Left kidney (tissue), 2 donors: ENCODE results near the gene TMEM150C. TPM values are rescaled to one million over a fixed set of nuclear protein-coding genes. Genes with fewer than 3 reads are reported as not detected.
"Not testable (repeated sequence)": the region's sequence is repeated elsewhere in the genome, so short reads cannot be mapped to it uniquely, and the experiment has no call there.

ENCODE experiments used
- DNase-seq: peaks from one replicate; pipeline ENCODE4 v3.0.0-alpha.2; 2013
- polyA plus RNA-seq: library from polyadenylated mRNA; unstranded; fragments of 120-200 nt; gene quantifications from one replicate; pipeline ENCODE4 v1.2.1, GENCODE V29; 2013; ENCODE audit not compliant: insufficient read length

Gene TMEM150C
- polyA plus RNA-seq, 1 donor, result 34.5 TPM

DNA sequence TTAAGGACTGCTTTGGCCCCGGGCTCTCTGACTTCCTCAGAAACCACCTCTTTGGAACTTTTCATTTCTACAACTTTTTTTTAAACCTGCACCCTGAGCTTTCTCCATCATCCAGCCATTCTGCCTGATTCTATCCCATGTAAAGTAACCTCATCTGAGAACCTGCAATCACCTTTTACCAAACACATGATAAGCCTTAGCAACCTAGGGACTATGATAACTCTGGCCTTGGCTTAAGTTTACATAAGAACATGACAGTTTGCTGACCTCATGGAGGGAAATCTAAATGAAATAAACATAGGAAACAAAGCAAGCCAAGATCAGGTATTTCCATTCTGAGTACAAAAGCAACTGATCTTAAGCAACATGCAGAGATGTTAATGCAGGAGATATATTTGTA, 15.7 kb upstream of the TMEM150C start:
- no peak for DNase-seq

- DNase-seq, result no peak
These were observed 7.9 kb upstream of the TMEM150C start for GRCh38 chr4:82569727-82570126.

DNA sequence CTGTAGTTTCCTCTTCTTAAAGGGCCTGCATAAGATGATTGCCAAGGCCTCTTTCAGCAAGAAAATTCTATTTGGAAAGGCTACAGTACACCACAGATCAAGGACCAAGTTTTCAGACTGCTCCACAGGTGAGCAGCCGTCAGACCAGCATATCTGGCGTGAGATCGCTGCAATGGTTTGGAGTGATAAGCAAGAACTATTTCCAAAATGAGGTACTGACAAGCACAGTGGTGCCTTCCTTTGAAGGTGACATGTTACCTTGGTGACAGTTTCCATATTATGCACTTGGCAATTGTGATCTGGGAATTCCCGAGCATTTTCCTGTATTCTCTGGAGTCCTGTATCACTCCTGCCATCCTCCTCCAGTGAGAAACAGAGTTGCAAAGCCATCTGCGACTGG, 7.3 kb upstream of the TMEM150C start:
- DNase-seq, result no peak

DNA sequence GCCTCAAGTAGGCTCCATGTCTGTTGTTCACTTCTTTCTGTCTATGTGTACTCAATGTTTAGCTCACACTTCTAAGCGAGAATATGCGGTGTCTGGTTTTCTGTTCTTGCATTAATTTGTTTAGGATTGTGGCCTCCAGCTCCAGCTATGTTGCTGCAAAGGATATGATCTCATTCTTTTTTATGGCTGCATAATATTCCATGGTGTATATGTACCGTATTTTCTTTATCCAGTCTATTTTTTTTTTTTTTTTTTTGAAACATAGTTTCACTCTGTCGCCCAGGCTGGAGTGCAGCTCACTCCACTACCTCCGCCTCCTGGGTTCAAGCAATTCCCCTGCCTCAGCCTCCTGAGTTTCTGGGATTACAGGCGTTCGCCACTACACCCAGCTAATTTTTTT, 5.7 kb upstream of the TMEM150C start:
- DNase-seq, result no peak

- DNase-seq, result no peak
These were observed 721 bp upstream of the TMEM150C start for GRCh38 chr4:82562564-82562854.

- no peak for DNase-seq
These were observed 669 bp downstream of the TMEM150C start for GRCh38 chr4:82560853-82561785.

- DNase-seq, result no peak
These were observed 2.1 kb downstream of the TMEM150C start for GRCh38 chr4:82559735-82560120.

DNA sequence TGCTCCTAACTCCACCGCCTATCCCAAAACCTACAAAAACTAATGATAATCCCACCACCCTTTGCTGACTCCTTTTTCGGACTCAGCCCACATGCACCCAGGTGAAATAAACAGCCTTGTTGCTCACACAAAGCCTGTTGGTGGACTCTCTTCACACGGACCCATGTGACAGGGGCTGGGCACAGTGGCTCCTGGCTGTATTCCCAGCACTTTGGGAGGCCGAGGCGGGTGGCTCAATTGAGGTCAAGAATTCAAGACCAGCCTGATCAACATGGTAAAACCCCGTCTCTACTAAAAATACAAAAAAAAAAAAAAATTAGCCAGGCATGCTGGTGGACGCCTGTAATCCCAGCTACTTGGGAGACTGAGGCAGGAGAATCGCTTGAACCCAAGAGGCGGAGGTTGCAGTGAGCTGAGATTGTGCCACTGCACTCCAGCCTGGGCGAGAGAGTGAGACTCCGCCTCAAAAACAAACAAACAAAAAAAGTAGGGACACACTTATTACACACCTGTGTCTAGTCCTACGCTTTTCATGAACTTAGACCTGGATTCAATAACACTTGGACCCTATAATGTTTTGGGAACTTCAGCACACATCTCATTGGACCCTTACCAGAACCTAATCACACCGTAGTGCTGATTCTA, 2.6 kb downstream of the TMEM150C start:
- not testable (repeated sequence) for DNase-seq

GRCh38 chr4:82555276-82555675, 6.5 kb downstream of the TMEM150C start:
- DNase-seq, result no peak

DNA sequence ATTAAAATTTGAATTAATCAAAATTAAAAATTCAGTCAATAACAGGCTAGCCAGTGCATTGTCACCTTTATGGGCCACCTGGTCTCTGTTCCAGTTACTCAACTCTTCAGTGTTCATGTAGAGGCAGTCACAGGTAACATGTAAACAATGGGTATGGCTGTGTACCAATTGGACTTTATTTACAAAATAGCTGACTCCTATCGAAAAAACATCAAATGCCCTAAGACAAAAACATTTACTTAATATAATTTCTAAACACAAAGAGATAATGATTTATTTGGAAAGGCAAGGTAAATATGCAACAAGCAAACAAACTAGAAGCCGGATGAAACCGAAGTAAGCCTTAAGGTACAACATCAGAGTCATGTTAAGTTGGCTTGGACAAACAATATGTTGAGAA, 8.8 kb downstream of the TMEM150C start:
- DNase-seq, result no peak

- DNase-seq, result no peak
These were observed 10.1 kb downstream of the TMEM150C start for GRCh38 chr4:82551734-82552133.

DNA sequence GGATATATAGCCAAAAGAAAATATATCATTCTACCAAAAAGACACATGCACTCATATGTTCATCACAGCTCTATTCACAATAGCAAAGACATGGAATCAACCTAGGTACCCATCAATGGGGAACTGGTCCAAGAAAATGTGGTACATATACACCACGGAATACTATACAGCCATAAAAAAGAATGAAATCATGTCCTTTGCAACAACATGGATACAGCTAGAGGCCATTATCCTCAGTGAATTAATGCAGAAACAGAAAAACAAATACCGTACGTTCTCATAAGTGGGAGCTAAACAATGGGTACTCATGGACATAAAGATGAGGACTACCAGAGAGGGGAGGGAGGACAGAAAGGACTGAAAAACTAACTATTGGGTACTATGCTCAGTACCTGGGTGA, 13.9 kb downstream of the TMEM150C start:
- DNase-seq, result not testable (repeated sequence)

- DNase-seq, result no peak
These were observed 18.7 kb downstream of the TMEM150C start for GRCh38 chr4:82543131-82543530.

DNA sequence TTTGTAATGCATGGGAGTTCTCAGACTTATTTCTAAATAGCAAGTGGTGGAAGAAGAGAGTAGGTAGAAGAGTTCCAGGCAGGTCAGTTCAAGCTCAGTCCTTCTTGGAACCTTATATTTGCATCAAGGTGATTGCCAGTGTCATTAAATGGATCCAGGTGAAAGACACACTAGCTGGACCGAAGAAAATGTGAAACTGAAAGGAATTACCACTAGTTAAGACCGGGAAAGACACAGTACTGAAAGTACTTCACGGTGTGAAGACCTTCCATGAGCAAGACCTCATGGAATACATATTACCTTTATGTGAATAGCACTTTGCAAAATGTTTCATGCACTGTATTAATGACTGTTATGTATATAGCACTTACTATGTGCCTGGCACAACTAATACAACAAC, 19.1 kb downstream of the TMEM150C start:
- DNase-seq, result no peak

- no peak for DNase-seq
These were observed 32.5 kb downstream of the TMEM150C start for GRCh38 chr4:82529322-82529721.

GRCh38 chr4:82528868-82529267, 32.9 kb downstream of the TMEM150C start:
- no peak for DNase-seq

DNA sequence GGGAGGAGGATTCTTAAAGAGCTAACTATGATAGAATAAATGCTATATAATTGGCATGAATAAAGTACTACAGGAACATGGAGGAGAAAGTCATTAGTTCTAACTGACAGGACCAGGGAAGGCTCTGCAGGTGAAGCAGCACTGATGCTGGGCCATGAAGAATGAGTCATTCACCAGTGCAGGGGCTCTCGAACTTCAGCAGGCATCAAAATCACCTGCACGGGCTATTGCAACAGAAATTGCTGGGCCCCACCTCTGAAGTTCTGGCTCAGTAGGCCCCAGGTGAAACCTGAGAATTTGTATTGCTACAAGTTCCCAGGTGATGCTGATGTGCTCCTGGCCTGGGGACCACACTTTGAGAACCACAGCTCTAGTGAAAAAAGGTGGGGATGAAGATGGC, 33.7 kb downstream of the TMEM150C start:
- DNase-seq, result no peak

DNA sequence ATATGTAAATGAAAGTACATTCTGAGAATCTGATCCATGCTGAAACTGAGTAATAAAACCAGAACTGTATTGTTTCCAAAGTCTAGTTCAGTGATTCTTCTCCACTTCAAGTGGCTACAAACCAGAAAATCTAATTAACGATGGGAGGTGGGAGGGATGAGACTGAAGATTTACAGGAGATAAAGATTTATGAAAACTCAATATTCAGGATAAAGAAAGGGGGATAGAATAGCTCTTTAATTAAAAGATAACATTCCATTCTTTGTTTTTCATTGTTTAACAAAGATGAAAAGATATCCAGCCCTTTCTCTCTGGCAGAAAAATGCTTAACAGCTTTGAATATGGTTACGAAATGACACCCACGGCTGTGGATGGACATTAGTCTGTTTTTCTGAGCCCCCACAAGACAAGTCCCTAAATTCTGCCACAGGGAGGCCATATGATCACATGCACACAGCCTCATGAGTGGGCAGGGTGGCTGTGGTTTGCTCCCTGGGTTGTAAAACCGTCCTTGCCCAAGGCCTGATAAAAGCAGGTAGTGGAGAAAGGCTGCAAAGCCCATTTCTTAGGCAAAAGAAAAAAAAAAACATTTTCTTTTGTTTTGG, 36.4 kb downstream of the TMEM150C start:
- DNase-seq, result peak; percentile 8

GRCh38 chr4:82524570-82525152, 37.1 kb downstream of the TMEM150C start:
- no peak for DNase-seq

- no peak for DNase-seq
These were observed 38.6 kb downstream of the TMEM150C start for GRCh38 chr4:82523179-82523578.

DNA sequence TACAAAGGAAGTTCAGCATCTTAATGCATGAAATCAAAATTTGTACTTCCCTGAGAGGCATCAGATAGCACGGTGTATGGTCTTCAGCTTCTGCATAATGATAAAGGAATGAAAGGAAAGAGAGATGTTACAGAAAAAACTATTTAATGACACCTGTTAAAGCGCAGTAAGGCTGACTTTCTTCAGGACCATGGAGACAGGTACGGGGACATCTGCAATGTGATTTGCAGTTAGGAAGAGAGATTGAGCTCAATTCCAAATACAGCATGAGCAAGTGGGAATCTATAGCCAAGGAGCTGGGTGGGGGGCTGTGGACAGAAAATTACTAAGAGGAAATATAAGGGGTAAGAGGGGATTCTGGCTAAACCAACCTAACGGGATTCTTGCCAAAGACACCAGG, 39.3 kb downstream of the TMEM150C start:
- DNase-seq, result no peak

DNA sequence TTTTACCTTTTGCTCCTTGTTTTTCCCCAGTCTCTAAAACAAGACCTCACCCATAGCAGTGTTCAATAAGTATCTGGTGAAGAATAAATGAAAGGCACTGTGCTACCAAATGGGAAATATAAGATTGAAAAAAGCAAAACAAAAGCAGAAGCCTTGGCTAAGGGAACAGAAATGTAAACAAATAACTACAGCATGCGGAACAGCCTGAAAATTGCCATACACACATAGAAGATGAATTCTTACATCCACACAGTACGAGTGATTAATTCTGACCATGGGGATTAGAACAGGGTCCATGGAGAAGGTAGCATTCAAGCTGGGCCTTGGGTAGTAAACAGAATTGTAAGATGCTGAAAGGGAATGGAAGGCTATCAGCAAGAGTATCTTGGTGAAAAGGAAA, 40.5 kb downstream of the TMEM150C start:
- DNase-seq, result no peak

DNA sequence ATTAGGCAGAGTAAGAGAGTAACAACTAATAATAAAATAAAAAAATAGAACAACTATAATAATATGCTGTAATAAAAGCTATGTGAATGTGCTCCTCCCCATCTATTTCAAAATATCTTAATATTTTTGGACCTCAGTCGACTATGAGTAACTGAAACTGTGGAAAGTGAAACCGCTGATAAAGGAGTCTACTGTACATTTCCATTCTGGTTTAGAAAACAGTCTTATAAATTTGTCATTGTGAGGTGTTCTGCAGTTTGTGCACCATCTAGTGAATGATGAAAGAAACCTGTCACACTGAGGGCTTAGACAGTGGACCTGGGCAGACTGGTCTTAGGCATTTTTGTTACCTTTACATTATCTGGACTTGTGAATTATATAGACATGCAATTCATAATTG, 42.0 kb downstream of the TMEM150C start:
- DNase-seq, result no peak
